ENCODE measurements around the gene EFCAB9. TPM values are rescaled to one million over a fixed set of nuclear protein-coding genes. Genes with fewer than 3 reads are reported as not detected.
A peak's percentile ranks its signal among the peaks of the same experiment; 100 is the strongest.
"Not testable (repeated sequence)": the region's sequence is repeated elsewhere in the genome, so short reads cannot be mapped to it uniquely, and the experiment has no call there.

Gene EFCAB9
- polyA plus RNA-seq, 3 donors: not detected

- Mint-ChIP-seq H3K4me1 (peaks cover 14% of the 10 kb centered on the region), H3K36me3 (peaks cover 11 to 18% of the 10 kb centered on the region in 2 donors), H3K4me3 (no peak overlapping the region), H3K27me3 (ENCODE audit: low read depth in 3 of 3) (peaks cover 0 to 5% (median 1%) of the 10 kb centered on the region in 3 donors), H3K27ac (peak overlapping the region in 1 of 7 donors; percentile 63), H3K9me3 (peaks cover 0 to 4% (median 0%) of the 10 kb centered on the region in 7 donors)
- Histone ChIP-seq H3K27ac (ENCODE audit: low read depth in 1 of 2, low read length in 2 of 2) (no peak overlapping the region), H3K4me3 (replicated peaks in 1 of 3; ENCODE audit: low read depth in 2 of 3, low read length in 3 of 3) (no peak overlapping the region), H3K9me3 (replicated peaks in 1 of 2; ENCODE audit: control insufficient read depth in 1 of 2, insufficient read depth in 1 of 2, low read length in 2 of 2) (no peaks in the 10 kb centered on the region), H3K4me2 (replicated peaks; ENCODE audit: extremely low read depth, low read length, poor library complexity, severe bottlenecking) (no peak overlapping the region), H3K9ac (ENCODE audit: insufficient read depth, low read length, poor library complexity, severe bottlenecking) (no peak overlapping the region), H4K20me1 (ENCODE audit: insufficient read depth, low read length) (peaks cover 35% of the 10 kb centered on the region), H3K4me1 (ENCODE audit: control insufficient read depth in 1 of 2, insufficient read depth in 2 of 2, low read length in 2 of 2) (peaks cover 19 to 23% of the 10 kb centered on the region in 2 donors), H3K79me2 (ENCODE audit: insufficient read depth, low read length) (peaks cover 31% of the 10 kb centered on the region), H2AFZ (ENCODE audit: insufficient read depth, low read depth, low read length, poor library complexity, severe bottlenecking) (no peak overlapping the region), H3K27me3 (ENCODE audit: control insufficient read depth in 2 of 2, insufficient read depth in 2 of 2, low read length in 2 of 2) (no peaks in the 10 kb centered on the region), H3K36me3 (replicated peaks in 1 of 2; ENCODE audit: control insufficient read depth in 1 of 2, insufficient read depth in 2 of 2, low read length in 2 of 2) (no peaks in the 10 kb centered on the region)
- DNase-seq: no peak
- intact Hi-C loops (cut with micrococcal nuclease): loop anchor here (2.0 to 5.0 kb wide), 6 partner anchors 15 to 93 kb away; partner anchors contain the start of gene UBTD2 (in 2 of the 2)
- 92% methylated on average over 2 of the region's 3 CpGs for WGBS (ENCODE audit: insufficient coverage)
- TF ChIP-seq, protein P1, sequence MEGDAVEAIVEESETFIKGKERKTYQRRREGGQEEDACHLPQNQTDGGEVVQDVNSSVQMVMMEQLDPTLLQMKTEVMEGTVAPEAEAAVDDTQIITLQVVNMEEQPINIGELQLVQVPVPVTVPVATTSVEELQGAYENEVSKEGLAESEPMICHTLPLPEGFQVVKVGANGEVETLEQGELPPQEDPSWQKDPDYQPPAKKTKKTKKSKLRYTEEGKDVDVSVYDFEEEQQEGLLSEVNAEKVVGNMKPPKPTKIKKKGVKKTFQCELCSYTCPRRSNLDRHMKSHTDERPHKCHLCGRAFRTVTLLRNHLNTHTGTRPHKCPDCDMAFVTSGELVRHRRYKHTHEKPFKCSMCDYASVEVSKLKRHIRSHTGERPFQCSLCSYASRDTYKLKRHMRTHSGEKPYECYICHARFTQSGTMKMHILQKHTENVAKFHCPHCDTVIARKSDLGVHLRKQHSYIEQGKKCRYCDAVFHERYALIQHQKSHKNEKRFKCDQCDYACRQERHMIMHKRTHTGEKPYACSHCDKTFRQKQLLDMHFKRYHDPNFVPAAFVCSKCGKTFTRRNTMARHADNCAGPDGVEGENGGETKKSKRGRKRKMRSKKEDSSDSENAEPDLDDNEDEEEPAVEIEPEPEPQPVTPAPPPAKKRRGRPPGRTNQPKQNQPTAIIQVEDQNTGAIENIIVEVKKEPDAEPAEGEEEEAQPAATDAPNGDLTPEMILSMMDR (IDR thresholded peaks at IDR 0.05): no peak
Measured at GRCh38 chr5:172189693-172190296, 4.2 kb upstream of the EFCAB9 start.

- no peak overlapping the region for H3K27ac ChIP-seq (ENCODE audit: low read depth in 1 of 2, low read length in 2 of 2)
- H3K4me3 ChIP-seq (replicated peaks in 1 of 3; ENCODE audit: low read depth in 2 of 3, low read length in 3 of 3): no peak overlapping the region
- no peak overlapping the region for H3K9ac ChIP-seq (ENCODE audit: insufficient read depth, low read length, poor library complexity, severe bottlenecking)
- H3K9me3 Mint-ChIP-seq: peaks cover 3 to 13% (median 5%) of the 10 kb centered on the region in 7 donors
- H4K20me1 ChIP-seq (ENCODE audit: insufficient read depth, low read length): no peaks in the 10 kb centered on the region
- H3K4me2 ChIP-seq (replicated peaks; ENCODE audit: extremely low read depth, low read length, poor library complexity, severe bottlenecking): no peak overlapping the region
- H3K4me1 ChIP-seq (ENCODE audit: control insufficient read depth in 1 of 2, insufficient read depth in 2 of 2, low read length in 2 of 2): peaks cover 11 to 13% of the 10 kb centered on the region in 2 donors
- WGBS (ENCODE audit: insufficient coverage): 74% methylated on average over 2 of the region's 6 CpGs
- no peak overlapping the region for H3K27ac Mint-ChIP-seq
- peaks cover 1 to 9% (median 1%) of the 10 kb centered on the region in 3 donors for H3K27me3 Mint-ChIP-seq (ENCODE audit: low read depth in 3 of 3)
- DNase-seq: no peak
- no peak overlapping the region for H3K4me3 Mint-ChIP-seq
- peaks cover 0 to 3% of the 10 kb centered on the region in 2 donors for H3K9me3 ChIP-seq (replicated peaks in 1 of 2; ENCODE audit: control insufficient read depth in 1 of 2, insufficient read depth in 1 of 2, low read length in 2 of 2)
- H3K36me3 Mint-ChIP-seq: no peaks in the 10 kb centered on the region
- intact Hi-C loops (cut with micrococcal nuclease): loop anchor here in 1 of 2 donors (5.0 kb wide), 1 partner anchor 268 kb away; no protein-coding TSS in a partner anchor
- no peaks in the 10 kb centered on the region for H3K27me3 ChIP-seq (ENCODE audit: control insufficient read depth in 2 of 2, insufficient read depth in 2 of 2, low read length in 2 of 2)
- no peaks in the 10 kb centered on the region for H3K36me3 ChIP-seq (replicated peaks in 1 of 2; ENCODE audit: control insufficient read depth in 1 of 2, insufficient read depth in 2 of 2, low read length in 2 of 2)
- TF ChIP-seq, protein P1 (IDR thresholded peaks at IDR 0.05): no peak
- H2AFZ ChIP-seq (ENCODE audit: insufficient read depth, low read depth, low read length, poor library complexity, severe bottlenecking): no peak overlapping the region
- H3K4me1 Mint-ChIP-seq: peaks cover 13% of the 10 kb centered on the region
- no peaks in the 10 kb centered on the region for H3K79me2 ChIP-seq (ENCODE audit: insufficient read depth, low read length)
Measured at GRCh38 chr5:172194985-172195774, 1.2 kb downstream of the EFCAB9 start.

DNA sequence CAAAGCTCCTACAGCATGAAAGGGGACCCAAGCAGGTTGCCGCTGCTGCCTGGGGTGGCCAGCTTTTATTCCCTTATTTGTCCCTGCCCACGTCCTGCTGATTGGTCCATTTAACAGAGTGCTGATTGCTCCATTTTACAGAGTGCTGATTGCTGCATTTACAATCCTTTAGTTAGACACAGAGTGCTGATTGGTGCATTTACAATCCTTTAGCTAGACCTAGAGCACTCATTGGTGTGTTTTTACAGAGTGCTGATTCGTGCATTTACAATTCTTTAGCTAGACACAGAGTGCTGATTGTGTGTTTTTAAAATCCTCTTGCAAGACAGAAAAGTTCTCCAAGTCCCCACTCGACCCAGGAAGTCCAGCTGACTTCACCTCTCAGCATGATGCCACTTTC is 3.8 kb downstream of the EFCAB9 start:
- H3K36me3 Mint-ChIP-seq; H3K36me3 ChIP-seq (replicated peaks in 1 of 2; ENCODE audit: control insufficient read depth in 1 of 2, insufficient read depth in 2 of 2, low read length in 2 of 2); H3K27me3 ChIP-seq (ENCODE audit: control insufficient read depth in 2 of 2, insufficient read depth in 2 of 2, low read length in 2 of 2); H3K9ac ChIP-seq (ENCODE audit: insufficient read depth, low read length, poor library complexity, severe bottlenecking); H3K27ac Mint-ChIP-seq; H3K79me2 ChIP-seq (ENCODE audit: insufficient read depth, low read length); H4K20me1 ChIP-seq (ENCODE audit: insufficient read depth, low read length); H3K9me3 ChIP-seq (replicated peaks in 1 of 2; ENCODE audit: control insufficient read depth in 1 of 2, insufficient read depth in 1 of 2, low read length in 2 of 2); H3K4me3 ChIP-seq (replicated peaks in 1 of 3; ENCODE audit: low read depth in 2 of 3, low read length in 3 of 3); DNase-seq; H3K4me2 ChIP-seq (replicated peaks; ENCODE audit: extremely low read depth, low read length, poor library complexity, severe bottlenecking); H3K27ac ChIP-seq (ENCODE audit: low read depth in 1 of 2, low read length in 2 of 2); H2AFZ ChIP-seq (ENCODE audit: insufficient read depth, low read depth, low read length, poor library complexity, severe bottlenecking); H3K4me3 Mint-ChIP-seq: not testable (repeated sequence)
- intact Hi-C loops (cut with micrococcal nuclease): loop anchor here in 1 of 2 donors (5.0 kb wide), 1 partner anchor 270 kb away; no protein-coding TSS in a partner anchor
- Mint-ChIP-seq H3K9me3 (peaks cover 3 to 13% (median 5%) of the 10 kb centered on the region in 7 donors), H3K4me1 (peaks cover 20% of the 10 kb centered on the region), H3K27me3 (ENCODE audit: low read depth in 3 of 3) (peaks cover 0 to 11% (median 1%) of the 10 kb centered on the region in 3 donors)
- 73% methylated on average over 2 of the region's 4 CpGs for WGBS (ENCODE audit: insufficient coverage)
- H3K4me1 ChIP-seq (ENCODE audit: control insufficient read depth in 1 of 2, insufficient read depth in 2 of 2, low read length in 2 of 2): peaks cover 19 to 22% of the 10 kb centered on the region in 2 donors

Data from CD14-positive monocyte (primary cell).